HepG2 (cell line): ENCODE data around the gene AMOTL2. TPM values are rescaled to one million over a fixed set of nuclear protein-coding genes. Genes with fewer than 3 reads are reported as not detected.

Source experiments
- ATAC-seq: fragments of 200-7000 bp; cut with Tn5 transposase; 3 replicates; pipeline ENCODE4 v1.9.1; 2020; ENCODE audit warnings: mild to moderate bottlenecking, moderate library complexity
- BruUV-seq: library from RNA; stranded (reverse); fragments of 400-500 nt; replicated peaks from 2 replicates; lab custom pipeline; 2021; lab: Mats Ljungman, UMichigan
- CTCF ChIA-PET: fragments of 300-600 bp; formaldehyde crosslinking; extraction: SDS; loops from one replicate; lab custom pipeline; 2021; ENCODE audit warnings: low total read pairs, inconsistent platforms, low intra/inter-chr PET ratio; lab: Yijun Ruan, JAX
- POLR2A ChIA-PET: fragments of 350-600 bp; sonication (Branson Sonifier 250); formaldehyde crosslinking; loops from one replicate; lab custom pipeline; 2020; ENCODE audit warnings: antibody characterized with exemption, inconsistent platforms; lab: Yijun Ruan, JAX
- DNase-seq: peaks from one replicate; pipeline ENCODE4 v3.0.0-alpha.2; 2015; ENCODE audit warnings: low spot score
- FAIRE-seq: peaks from 3 replicates; lab custom pipeline; 2011; peaks lifted over from hg19 to GRCh38; lab: Jason Lieb, UNC
- H2AFZ ChIP-seq: one replicate; pipeline ENCODE4 v1.6.1; 2011; ENCODE audit warnings: low read length, inconsistent platforms
- H3K27ac ChIP-seq: fragments of 300-600 bp; 3 replicates; pipeline ENCODE4 v1.8.0; 2011; ENCODE audit warnings: mixed run types, mild to moderate bottlenecking, mixed read lengths, low read length, inconsistent platforms; ENCODE audit not compliant: insufficient read depth; ENCODE audit errors: extremely low read length
- H3K27me3 ChIP-seq, 2 experiments: fragments of 200-600 bp in 1 of 2; 2 replicates in 1 of 2; 3 replicates in 1 of 2; pipeline versions ENCODE4 v1.6.0 to v1.8.0; 2011; ENCODE audit warnings: low read length in 2 of 2, mild to moderate bottlenecking in 2 of 2, moderate library complexity in 2 of 2, inconsistent platforms in 1 of 2; ENCODE audit not compliant: insufficient read depth in 2 of 2, control insufficient read depth in 1 of 2
- H3K36me3 ChIP-seq, 2 experiments: fragments of 200-600 bp in 1 of 2; replicated peaks in 1 of 2; 2 replicates in 1 of 2; 3 replicates in 1 of 2; pipeline versions ENCODE4 v1.5.1 to v1.8.0; 2011; ENCODE audit warnings: low read length in 2 of 2, inconsistent platforms in 1 of 2; ENCODE audit not compliant: insufficient read depth in 2 of 2, control insufficient read depth in 1 of 2
- H3K4me1 ChIP-seq: 2 replicates; pipeline ENCODE4 v1.5.1; 2012; ENCODE audit warnings: low read length, inconsistent platforms; ENCODE audit not compliant: insufficient read depth
- H3K4me2 ChIP-seq: 2 replicates; pipeline ENCODE4 v1.6.0; 2011; ENCODE audit warnings: low read depth, low read length, inconsistent platforms
- H3K4me3 ChIP-seq, 3 experiments: fragments of 200-600 bp in 1 of 3; sonication (generic), shearing (Covaris generic) in 1 of 3; replicated peaks in 1 of 3; 2 replicates each; pipeline ENCODE4 v1.5.1; 2011 to 2016; ENCODE audit warnings: low read length in 3 of 3, inconsistent platforms in 2 of 3, low read depth in 2 of 3, mild to moderate bottlenecking in 2 of 3, control low read depth in 1 of 3, mixed read lengths in 1 of 3; ENCODE audit not compliant: insufficient read depth in 1 of 3
- H3K79me2 ChIP-seq: one replicate; pipeline ENCODE4 v1.6.1; 2011; ENCODE audit warnings: low read length, inconsistent platforms; ENCODE audit not compliant: insufficient read depth
- H3K9ac ChIP-seq: 2 replicates; pipeline ENCODE4 v1.6.0; 2011; ENCODE audit warnings: mild to moderate bottlenecking, low read depth, low read length, inconsistent platforms; ENCODE audit not compliant: insufficient read depth
- H3K9me3 ChIP-seq: 2 replicates; pipeline ENCODE4 v1.5.1; 2012; ENCODE audit warnings: mild to moderate bottlenecking, low read length
- H4K20me1 ChIP-seq: 2 replicates; pipeline ENCODE4 v1.6.0; 2011; ENCODE audit warnings: inconsistent platforms, mild to moderate bottlenecking, low read length, moderate library complexity; ENCODE audit not compliant: insufficient read depth
- ARID2 ChIP-seq: sonication (generic); formaldehyde crosslinking; IDR thresholded peaks from 2 replicates; pipeline ENCODE4 v1.8.1; 2022; ENCODE audit warnings: mild to moderate bottlenecking, missing genetic modification reagents, borderline replicate concordance
- DR1 ChIP-seq: sonication (generic); formaldehyde crosslinking; IDR thresholded peaks from 2 replicates; pipeline ENCODE4 v1.8.0; 2021; ENCODE audit warnings: mild to moderate bottlenecking, missing genetic modification reagents, inconsistent platforms
- HIC2 ChIP-seq: sonication (generic); formaldehyde crosslinking; IDR thresholded peaks from 2 replicates; pipeline ENCODE4 v1.9.0; 2022; ENCODE audit warnings: low read depth, missing genetic modification reagents
- MAFF ChIP-seq: IDR thresholded peaks from 2 replicates; pipeline ENCODE4 v1.6.1; 2011; ENCODE audit warnings: low read depth, low read length, improper control_type of control experiment
- NFE2L2 ChIP-seq: fragments of 150-350 bp; IDR thresholded peaks from 2 replicates; pipeline ENCODE4 v1.6.1; 2014; ENCODE audit warnings: low read length
- TBL1XR1 ChIP-seq: fragments of 150-350 bp; IDR thresholded peaks from 2 replicates; pipeline ENCODE4 v1.6.1; 2014; ENCODE audit warnings: borderline replicate concordance, low read length; ENCODE audit not compliant: partially characterized antibody
- ZBTB46 ChIP-seq: sonication (generic); formaldehyde crosslinking; IDR thresholded peaks from 2 replicates; pipeline ENCODE4 v1.4.0; 2020; ENCODE audit warnings: mild to moderate bottlenecking, missing genetic modification reagents, borderline replicate concordance
- ZNF383 ChIP-seq: sonication (generic); formaldehyde crosslinking; IDR thresholded peaks from 2 replicates; pipeline ENCODE4 v1.4.0; 2020; ENCODE audit warnings: missing genetic modification reagents, mild to moderate bottlenecking, borderline replicate concordance
- ZNF788 ChIP-seq: sonication (generic); formaldehyde crosslinking; IDR thresholded peaks from 2 replicates; pipeline ENCODE4 v1.5.0; 2020; ENCODE audit warnings: mild to moderate bottlenecking, missing genetic modification reagents, borderline replicate concordance
- WGBS: methylation state at CpG from one replicate; pipeline ENCODE4 v1.1.6; 2017; ENCODE audit warnings: low lambda C conversion rate; 5-methylcytosine and 5-hydroxymethylcytosine counted together
- in situ Hi-C: cut with HindIII; loops from 2 replicates; pipeline ENCODE4 v1.10.0; 2017; ENCODE audit warnings: low pct_unique_long_range_greater_than_20kb; ENCODE audit not compliant: extremely low pct_ligation_motif_present
- intact Hi-C: fragments of 100-400 bp; cut with micrococcal nuclease; formaldehyde crosslinking; loops from one replicate; pipeline ENCODE4 v1.10.0; 2022; ENCODE audit not compliant: unreplicated experiment
- polyA plus RNA-seq, 8 experiments: library from polyadenylated mRNA; depleted of rRNA in 3 of 8; stranded (reverse) in 7 of 8; unstranded in 1 of 8; fragments of >200 nt; fragmentation: Illumina TruSeq in 4 of 8; extraction: Trizol in 4 of 8; gene quantifications; 2 replicates each; pipeline versions ENCODE4 v1.2.1 to v1.2.3, GENCODE V29; 2011 to 2016; ENCODE audit warnings: low read depth in 4 of 8, missing spikeins in 1 of 8, mixed read lengths in 1 of 8; ENCODE audit not compliant: insufficient read depth in 1 of 8
- total RNA-seq, 5 experiments: library from RNA; depleted of rRNA; stranded (reverse); fragments of >200 nt; fragmentation: Illumina TruSeq; extraction: Trizol; gene quantifications; 2 replicates each; pipeline ENCODE4 v1.2.3, GENCODE V29; 2016; ENCODE audit warnings: low read depth in 1 of 5

AMOTL2 gene
- total and polyA plus RNA-seq, 2 of the 13 experiments (the other 11 are each of a cell fraction or from before 2014, with no cell fraction given), result 17.3 to 18.5 TPM

GRCh38 chr3:134323966-134324962 lies 50.0 kb downstream of the AMOTL2 start:
- intact Hi-C loops (no loop called here), in situ Hi-C loops (no loop called here)
- H3K4me2 ChIP-seq, result no peak overlapping the region
- H2AFZ ChIP-seq, result no peak overlapping the region
- CTCF ChIA-PET, result no interaction called here
- H3K27ac ChIP-seq, result no peak overlapping the region
- H3K4me3 ChIP-seq, result no peak overlapping the region
- POLR2A ChIA-PET, result no interaction called here
- H3K9ac ChIP-seq, result no peak overlapping the region
- FAIRE-seq (no peak), DNase-seq (no peak), ATAC-seq (no peak)
- no peaks in the 10 kb centered on the region for H3K36me3 ChIP-seq
- WGBS, result 80% methylated on average over 6 of the region's 10 CpGs
- peaks cover 52% of the 10 kb centered on the region for H3K4me1 ChIP-seq
- H3K79me2 ChIP-seq, result no peaks in the 10 kb centered on the region
- TF ChIP-seq NFE2L2 (peak; percentile 34), TBL1XR1 (no peak), MAFF (no peak)
- BruUV-seq, result no TSS peak
- H4K20me1 ChIP-seq, result no peaks in the 10 kb centered on the region
- H3K27me3 ChIP-seq, result no peaks in the 10 kb centered on the region
- H3K9me3 ChIP-seq, result no peaks in the 10 kb centered on the region

GRCh38 chr3:134322286-134322685 lies 52.0 kb downstream of the AMOTL2 start:
- Histone ChIP-seq H3K4me2 (no peak overlapping the region), H3K9ac (no peak overlapping the region), H3K4me3 (no peak overlapping the region), H4K20me1 (no peaks in the 10 kb centered on the region), H3K27me3 (no peaks in the 10 kb centered on the region), H3K4me1 (peaks cover 36% of the 10 kb centered on the region), H2AFZ (no peak overlapping the region), H3K79me2 (no peaks in the 10 kb centered on the region), H3K27ac (no peak overlapping the region), H3K36me3 (no peaks in the 10 kb centered on the region), H3K9me3 (no peaks in the 10 kb centered on the region)
- POLR2A ChIA-PET, result no interaction called here
- no peak for DNase-seq
- 86% methylated on average over 1 of the region's 1 CpG for WGBS
- in situ Hi-C loops, result no loop called here
- TF ChIP-seq ZBTB46 (CRISPR knock-in tag) (no peak), ZNF383 (no peak), DR1 (no peak), HIC2 (no peak), ARID2 (CRISPR knock-in tag) (no peak), ZNF788 (CRISPR knock-in tag) (no peak)
- no peak for FAIRE-seq
- no peak for ATAC-seq
- no TSS peak for BruUV-seq
- intact Hi-C loops, result no loop called here
- CTCF ChIA-PET, result no interaction called here
